GM08714 (cell line): ENCODE results near the gene SRGAP2C.
"Not testable (repeated sequence)": the region's sequence is repeated elsewhere in the genome, so short reads cannot be mapped to it uniquely, and the experiment has no call there.

Experiments
- H3K4me3 ChIP-seq: fragments of 200-500 bp; sonication (Bioruptor generic); 2 replicates; pipeline ENCODE4 v1.5.1; 2014; ENCODE audit warnings: mild to moderate bottlenecking, low read length, inconsistent platforms

Gene SRGAP2C

GRCh38 chr1:121332599-121333562, 148.1 kb downstream of the SRGAP2C start:
- H3K4me3 ChIP-seq: not testable (repeated sequence)

GRCh38 chr1:121337958-121338357, 153.2 kb downstream of the SRGAP2C start:
- not testable (repeated sequence) for H3K4me3 ChIP-seq

- not testable (repeated sequence) for H3K4me3 ChIP-seq
Observed at GRCh38 chr1:121339611-121340010, 154.8 kb downstream of the SRGAP2C start.

- H3K4me3 ChIP-seq: not testable (repeated sequence)
Observed at GRCh38 chr1:121343311-121343906, 158.6 kb downstream of the SRGAP2C start.

GRCh38 chr1:121344355-121344754, 159.6 kb downstream of the SRGAP2C start:
- not testable (repeated sequence) for H3K4me3 ChIP-seq

GRCh38 chr1:121346654-121347053, 161.9 kb downstream of the SRGAP2C start:
- not testable (repeated sequence) for H3K4me3 ChIP-seq

GRCh38 chr1:121347476-121347875, 162.7 kb downstream of the SRGAP2C start:
- not testable (repeated sequence) for H3K4me3 ChIP-seq

GRCh38 chr1:121348115-121348514, 163.3 kb downstream of the SRGAP2C start:
- not testable (repeated sequence) for H3K4me3 ChIP-seq

GRCh38 chr1:121349332-121349967, 164.7 kb downstream of the SRGAP2C start:
- not testable (repeated sequence) for H3K4me3 ChIP-seq

- H3K4me3 ChIP-seq: not testable (repeated sequence)
Observed at GRCh38 chr1:121355711-121356420, 171.1 kb downstream of the SRGAP2C start.

- H3K4me3 ChIP-seq: not testable (repeated sequence)
Observed at GRCh38 chr1:121356819-121357218, 172.0 kb downstream of the SRGAP2C start.

- H3K4me3 ChIP-seq: not testable (repeated sequence)
Observed at GRCh38 chr1:121360531-121360930, 175.8 kb downstream of the SRGAP2C start.

- H3K4me3 ChIP-seq: not testable (repeated sequence)
Observed at GRCh38 chr1:121361451-121362233, 176.9 kb downstream of the SRGAP2C start.

GRCh38 chr1:121362234-121362883, 177.6 kb downstream of the SRGAP2C start:
- H3K4me3 ChIP-seq: not testable (repeated sequence)

GRCh38 chr1:121365316-121365715, 180.5 kb downstream of the SRGAP2C start:
- not testable (repeated sequence) for H3K4me3 ChIP-seq

GRCh38 chr1:121365723-121366122, 180.9 kb downstream of the SRGAP2C start:
- not testable (repeated sequence) for H3K4me3 ChIP-seq

GRCh38 chr1:121366171-121366570, 181.4 kb downstream of the SRGAP2C start:
- not testable (repeated sequence) for H3K4me3 ChIP-seq

- H3K4me3 ChIP-seq: not testable (repeated sequence)
Observed at GRCh38 chr1:121368910-121369309, 184.1 kb downstream of the SRGAP2C start.

- not testable (repeated sequence) for H3K4me3 ChIP-seq
Observed at GRCh38 chr1:121369959-121370358, 185.2 kb downstream of the SRGAP2C start.

- H3K4me3 ChIP-seq: not testable (repeated sequence)
Observed at GRCh38 chr1:121374851-121375367, 190.1 kb downstream of the SRGAP2C start.
